Liver (tissue), 3 donors: ENCODE results near the gene DNAJC10.

Experiments used
- EGR1 ChIP-seq, 2 donors: IDR thresholded peaks; 2 replicates each; pipeline ENCODE4 v1.6.1; 2016 to 2018; ENCODE audit warnings: antibody characterized with exemption in 2 of 2, low read depth in 2 of 2
- FOXA1 ChIP-seq: IDR thresholded peaks from 2 replicates; pipeline ENCODE4 v1.6.1; 2016; ENCODE audit warnings: antibody characterized with exemption
- GABPA ChIP-seq, 2 donors: IDR thresholded peaks in 1 of 2; conservative IDR thresholded peaks in 1 of 2; 2 replicates each; pipeline ENCODE4 v1.6.1; 2016; ENCODE audit warnings: antibody characterized with exemption in 2 of 2, mild to moderate bottlenecking in 1 of 2, moderate library complexity in 1 of 2
- JUND ChIP-seq, 2 donors: IDR thresholded peaks; 2 replicates each; pipeline ENCODE4 v1.6.1; 2016; ENCODE audit warnings: antibody characterized with exemption in 2 of 2
- NR2F2 ChIP-seq: IDR thresholded peaks from 2 replicates; pipeline ENCODE4 v1.6.1; 2016; ENCODE audit warnings: antibody characterized with exemption
- RAD21 ChIP-seq, 2 donors: IDR thresholded peaks; 2 replicates each; pipeline ENCODE4 v1.6.1; 2016; ENCODE audit warnings: antibody characterized with exemption in 2 of 2, mild to moderate bottlenecking in 2 of 2
- SP1 ChIP-seq: IDR thresholded peaks from 2 replicates; pipeline ENCODE4 v1.6.1; 2018; ENCODE audit warnings: antibody characterized with exemption, mild to moderate bottlenecking
- TAF1 ChIP-seq: conservative IDR thresholded peaks from 2 replicates; pipeline ENCODE4 v1.6.1; 2016; ENCODE audit warnings: antibody characterized with exemption, mild to moderate bottlenecking
- YY1 ChIP-seq: IDR thresholded peaks from 2 replicates; pipeline ENCODE4 v1.6.1; 2016; ENCODE audit warnings: antibody characterized with exemption, mild to moderate bottlenecking
- TF ChIP-seq, protein P1 (sequence below): fragments of 150-350 bp; IDR thresholded peaks from 2 replicates; pipeline ENCODE4 v1.5.1; 2017; ENCODE audit warnings: improper control_type of control experiment, low read depth, low read length; ENCODE audit not compliant: missing input control
- TF ChIP-seq, protein P2 (sequence below): IDR thresholded peaks from 2 replicates; pipeline ENCODE4 v1.6.1; 2016; ENCODE audit warnings: antibody characterized with exemption
- TF ChIP-seq, protein P3 (sequence below): IDR thresholded peaks from 2 replicates; pipeline ENCODE4 v1.6.1; 2016; ENCODE audit warnings: antibody characterized with exemption, mild to moderate bottlenecking
- TF ChIP-seq, protein P4 (sequence below): IDR thresholded peaks from 2 replicates; pipeline ENCODE4 v1.6.1; 2016; ENCODE audit warnings: antibody characterized with exemption
- TF ChIP-seq, protein P5 (sequence below): IDR thresholded peaks from 2 replicates; pipeline ENCODE4 v1.6.1; 2016; ENCODE audit warnings: antibody characterized with exemption
- donor health status: healthy.
- donor health status: healthy.

DNA sequence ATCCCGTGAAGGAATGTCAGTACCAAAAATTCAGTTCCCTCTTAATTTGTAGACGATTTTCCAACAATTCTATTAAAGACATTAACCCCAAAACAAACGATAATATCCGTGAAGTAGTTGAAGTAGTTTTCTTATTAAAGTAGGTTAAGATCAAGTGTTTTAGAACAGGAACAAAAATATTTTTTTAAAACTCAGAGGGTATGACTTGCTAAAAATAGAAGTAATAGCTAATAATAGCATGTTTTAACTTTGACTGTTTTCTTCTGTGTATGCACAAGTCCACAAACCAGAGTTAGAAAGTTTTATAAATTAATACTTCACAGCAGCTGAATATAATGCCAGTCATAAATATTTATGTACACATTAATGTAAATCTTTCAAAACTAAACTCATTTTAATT, 2.4 kb downstream of the DNAJC10 start:
- TF ChIP-seq, protein P1, sequence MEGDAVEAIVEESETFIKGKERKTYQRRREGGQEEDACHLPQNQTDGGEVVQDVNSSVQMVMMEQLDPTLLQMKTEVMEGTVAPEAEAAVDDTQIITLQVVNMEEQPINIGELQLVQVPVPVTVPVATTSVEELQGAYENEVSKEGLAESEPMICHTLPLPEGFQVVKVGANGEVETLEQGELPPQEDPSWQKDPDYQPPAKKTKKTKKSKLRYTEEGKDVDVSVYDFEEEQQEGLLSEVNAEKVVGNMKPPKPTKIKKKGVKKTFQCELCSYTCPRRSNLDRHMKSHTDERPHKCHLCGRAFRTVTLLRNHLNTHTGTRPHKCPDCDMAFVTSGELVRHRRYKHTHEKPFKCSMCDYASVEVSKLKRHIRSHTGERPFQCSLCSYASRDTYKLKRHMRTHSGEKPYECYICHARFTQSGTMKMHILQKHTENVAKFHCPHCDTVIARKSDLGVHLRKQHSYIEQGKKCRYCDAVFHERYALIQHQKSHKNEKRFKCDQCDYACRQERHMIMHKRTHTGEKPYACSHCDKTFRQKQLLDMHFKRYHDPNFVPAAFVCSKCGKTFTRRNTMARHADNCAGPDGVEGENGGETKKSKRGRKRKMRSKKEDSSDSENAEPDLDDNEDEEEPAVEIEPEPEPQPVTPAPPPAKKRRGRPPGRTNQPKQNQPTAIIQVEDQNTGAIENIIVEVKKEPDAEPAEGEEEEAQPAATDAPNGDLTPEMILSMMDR = no peak
- no peak for TF ChIP-seq TAF1
- no peak for TF ChIP-seq EGR1 (IDR thresholded peaks at IDR 0.05; ENCODE audit: low read depth in 2 of 2)
- TF ChIP-seq, protein P2, sequence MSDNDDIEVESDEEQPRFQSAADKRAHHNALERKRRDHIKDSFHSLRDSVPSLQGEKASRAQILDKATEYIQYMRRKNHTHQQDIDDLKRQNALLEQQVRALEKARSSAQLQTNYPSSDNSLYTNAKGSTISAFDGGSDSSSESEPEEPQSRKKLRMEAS = no peak
- no peak for TF ChIP-seq GABPA (IDR thresholded peaks at IDR 0.05 in 1 of 2, conservative IDR thresholded peaks at IDR 0.05 in 1 of 2)
- TF ChIP-seq RAD21 (IDR thresholded peaks at IDR 0.05) = no peak
- TF ChIP-seq SP1 = no peak
- TF ChIP-seq, protein P3, sequence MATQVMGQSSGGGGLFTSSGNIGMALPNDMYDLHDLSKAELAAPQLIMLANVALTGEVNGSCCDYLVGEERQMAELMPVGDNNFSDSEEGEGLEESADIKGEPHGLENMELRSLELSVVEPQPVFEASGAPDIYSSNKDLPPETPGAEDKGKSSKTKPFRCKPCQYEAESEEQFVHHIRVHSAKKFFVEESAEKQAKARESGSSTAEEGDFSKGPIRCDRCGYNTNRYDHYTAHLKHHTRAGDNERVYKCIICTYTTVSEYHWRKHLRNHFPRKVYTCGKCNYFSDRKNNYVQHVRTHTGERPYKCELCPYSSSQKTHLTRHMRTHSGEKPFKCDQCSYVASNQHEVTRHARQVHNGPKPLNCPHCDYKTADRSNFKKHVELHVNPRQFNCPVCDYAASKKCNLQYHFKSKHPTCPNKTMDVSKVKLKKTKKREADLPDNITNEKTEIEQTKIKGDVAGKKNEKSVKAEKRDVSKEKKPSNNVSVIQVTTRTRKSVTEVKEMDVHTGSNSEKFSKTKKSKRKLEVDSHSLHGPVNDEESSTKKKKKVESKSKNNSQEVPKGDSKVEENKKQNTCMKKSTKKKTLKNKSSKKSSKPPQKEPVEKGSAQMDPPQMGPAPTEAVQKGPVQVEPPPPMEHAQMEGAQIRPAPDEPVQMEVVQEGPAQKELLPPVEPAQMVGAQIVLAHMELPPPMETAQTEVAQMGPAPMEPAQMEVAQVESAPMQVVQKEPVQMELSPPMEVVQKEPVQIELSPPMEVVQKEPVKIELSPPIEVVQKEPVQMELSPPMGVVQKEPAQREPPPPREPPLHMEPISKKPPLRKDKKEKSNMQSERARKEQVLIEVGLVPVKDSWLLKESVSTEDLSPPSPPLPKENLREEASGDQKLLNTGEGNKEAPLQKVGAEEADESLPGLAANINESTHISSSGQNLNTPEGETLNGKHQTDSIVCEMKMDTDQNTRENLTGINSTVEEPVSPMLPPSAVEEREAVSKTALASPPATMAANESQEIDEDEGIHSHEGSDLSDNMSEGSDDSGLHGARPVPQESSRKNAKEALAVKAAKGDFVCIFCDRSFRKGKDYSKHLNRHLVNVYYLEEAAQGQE = no peak
- no peak for TF ChIP-seq YY1
- TF ChIP-seq JUND (IDR thresholded peaks at IDR 0.05) = no peak
- TF ChIP-seq, protein P4, sequence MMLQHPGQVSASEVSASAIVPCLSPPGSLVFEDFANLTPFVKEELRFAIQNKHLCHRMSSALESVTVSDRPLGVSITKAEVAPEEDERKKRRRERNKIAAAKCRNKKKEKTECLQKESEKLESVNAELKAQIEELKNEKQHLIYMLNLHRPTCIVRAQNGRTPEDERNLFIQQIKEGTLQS = no peak
- TF ChIP-seq, protein P5, sequence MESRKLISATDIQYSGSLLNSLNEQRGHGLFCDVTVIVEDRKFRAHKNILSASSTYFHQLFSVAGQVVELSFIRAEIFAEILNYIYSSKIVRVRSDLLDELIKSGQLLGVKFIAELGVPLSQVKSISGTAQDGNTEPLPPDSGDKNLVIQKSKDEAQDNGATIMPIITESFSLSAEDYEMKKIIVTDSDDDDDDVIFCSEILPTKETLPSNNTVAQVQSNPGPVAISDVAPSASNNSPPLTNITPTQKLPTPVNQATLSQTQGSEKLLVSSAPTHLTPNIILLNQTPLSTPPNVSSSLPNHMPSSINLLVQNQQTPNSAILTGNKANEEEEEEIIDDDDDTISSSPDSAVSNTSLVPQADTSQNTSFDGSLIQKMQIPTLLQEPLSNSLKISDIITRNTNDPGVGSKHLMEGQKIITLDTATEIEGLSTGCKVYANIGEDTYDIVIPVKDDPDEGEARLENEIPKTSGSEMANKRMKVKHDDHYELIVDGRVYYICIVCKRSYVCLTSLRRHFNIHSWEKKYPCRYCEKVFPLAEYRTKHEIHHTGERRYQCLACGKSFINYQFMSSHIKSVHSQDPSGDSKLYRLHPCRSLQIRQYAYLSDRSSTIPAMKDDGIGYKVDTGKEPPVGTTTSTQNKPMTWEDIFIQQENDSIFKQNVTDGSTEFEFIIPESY = no peak
- no peak for TF ChIP-seq FOXA1
- TF ChIP-seq NR2F2 = no peak
